NB4 (cell line): Measurements from ENCODE around the gene GPC5.

Source experiments
- CTCF ChIP-seq: IDR thresholded peaks from one replicate; pipeline ENCODE4 v1.5.1; 2012; ENCODE audit warnings: low read depth, low read length
- MAX ChIP-seq: IDR thresholded peaks from 2 replicates; pipeline ENCODE4 v1.6.1; 2011; ENCODE audit warnings: low read depth, low read length
- MYC ChIP-seq: IDR thresholded peaks from 2 replicates; pipeline ENCODE4 v1.6.1; 2011; ENCODE audit warnings: low read depth, low read length
- POLR2A ChIP-seq: IDR thresholded peaks from 2 replicates; pipeline ENCODE4 v1.6.1; 2011; ENCODE audit warnings: mild to moderate bottlenecking; ENCODE audit not compliant: insufficient read length; ENCODE audit errors: extremely low read depth

- TF ChIP-seq CTCF = no peak
- no peak for TF ChIP-seq POLR2A
- TF ChIP-seq MAX = no peak
- no peak for TF ChIP-seq MYC
Observed at GRCh38 chr13:92260363-92260762, 861.9 kb downstream of the GPC5 start.
